Naive thymus-derived CD8-positive, alpha-beta T cell (primary cell): ENCODE measurements around the gene EID2. TPM values are rescaled to one million over a fixed set of nuclear protein-coding genes. Genes with fewer than 3 reads are reported as not detected.
A peak's percentile ranks its signal among the peaks of the same experiment; 100 is the strongest.

Experiments
- ATAC-seq, 2 donors: fragments of 150-1000 bp; cut with Tn5 transposase in 1 of 2; sonication (Bioruptor Pico), chemical (Tn5 transposase) in 1 of 2; 1 replicate in 1 of 2; 2 replicates in 1 of 2; pipeline ENCODE4 v1.10.0; 2021; ENCODE audit warnings: mild to moderate bottlenecking in 2 of 2, moderate library complexity in 2 of 2
- POLR2A ChIA-PET: fragments of 350-600 bp; sonication (Branson Sonifier 250); formaldehyde crosslinking; loops from one replicate; lab custom pipeline; 2021; ENCODE audit warnings: antibody characterized with exemption; lab: Charles Lee
- DNase-seq, 10 donors: peaks; one replicate each; pipeline versions ENCODE4 v3.0.0 to v3.0.0-alpha.2; 2020 to 2022
- H3K27ac Mint-ChIP-seq, 10 donors: one replicate each; pipeline ENCODE4 v1.8.0; 2020 to 2022; ENCODE audit warnings: mild to moderate bottlenecking in 10 of 10, mixed read lengths in 10 of 10, moderate library complexity in 4 of 10, inconsistent platforms in 1 of 10
- H3K27me3 Mint-ChIP-seq, 5 donors: one replicate each; pipeline ENCODE4 v1.8.0; 2021 to 2022; ENCODE audit warnings: mixed read lengths in 5 of 5
- H3K36me3 Mint-ChIP-seq, 3 donors: one replicate each; pipeline ENCODE4 v1.8.0; 2020 to 2022; ENCODE audit warnings: mixed read lengths in 3 of 3, mild to moderate bottlenecking in 2 of 3, inconsistent platforms in 1 of 3
- H3K4me1 Mint-ChIP-seq, 4 donors: one replicate each; pipeline ENCODE4 v1.8.0; 2021 to 2022; ENCODE audit warnings: mixed read lengths in 4 of 4
- H3K4me3 Mint-ChIP-seq, 10 donors: one replicate each; pipeline ENCODE4 v1.8.0; 2020 to 2022; ENCODE audit warnings: mild to moderate bottlenecking in 10 of 10, mixed read lengths in 10 of 10, moderate library complexity in 6 of 10, inconsistent platforms in 1 of 10
- H3K9me3 Mint-ChIP-seq, 9 donors: one replicate each; pipeline ENCODE4 v1.8.0; 2020 to 2022; ENCODE audit warnings: mixed read lengths in 9 of 9, mild to moderate bottlenecking in 3 of 9, inconsistent platforms in 1 of 9, moderate library complexity in 1 of 9
- polyA plus RNA-seq, 3 donors: library from polyadenylated mRNA; unstranded; fragments of 300-500 nt; fragmentation: Illumina TruSeq; gene quantifications; one replicate each; pipeline ENCODE4 v1.2.3, GENCODE V29; 2021
- total RNA-seq, 8 experiments: library from RNA in 2 of 8; stranded (reverse) in 2 of 8; gene quantifications; one replicate each; pipeline ENCODE4 v1.2.3 and lab custom pipeline; 2021 to 2026

Gene EID2
- total and polyA plus RNA-seq, 5 experiments from 2014 or later, result 19.8 to 37.1 (median 21.2) TPM

DNA sequence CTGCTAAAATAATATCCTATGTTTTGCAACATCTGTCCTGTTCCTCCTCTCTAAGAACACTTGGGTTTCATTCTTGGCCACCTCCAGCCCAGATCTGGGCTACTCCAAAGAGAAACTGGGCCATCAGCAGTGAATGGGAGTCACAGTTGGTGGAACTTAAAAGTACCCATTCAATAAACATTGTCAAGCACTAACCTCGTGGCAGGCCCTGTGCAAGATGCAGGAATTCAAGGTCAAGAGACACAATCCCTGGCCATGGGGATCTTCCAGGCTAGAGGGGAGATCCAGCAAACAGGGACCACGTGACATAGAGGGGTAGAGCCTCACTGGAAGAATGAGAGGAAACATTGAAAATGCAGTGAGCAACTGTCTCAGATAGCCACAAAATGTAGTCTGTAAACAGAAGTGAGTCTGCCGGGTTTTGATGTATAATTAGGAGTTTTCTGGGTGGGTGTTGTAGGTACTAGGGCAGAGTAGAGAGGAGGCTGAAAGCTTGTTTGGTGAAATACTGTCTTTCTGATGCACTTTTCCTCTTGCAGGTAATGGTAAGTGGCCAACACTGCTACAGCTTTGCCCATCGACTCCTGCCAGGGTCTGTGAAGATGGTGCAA, 14.8 kb upstream of the EID2 start:
- H3K27me3 Mint-ChIP-seq, result peaks cover 0 to 4% (median 0%) of the 10 kb centered on the region in 5 donors
- ATAC-seq, result no peak
- H3K4me3 Mint-ChIP-seq, result no peak overlapping the region
- peaks cover 15 to 31% (median 24%) of the 10 kb centered on the region in 4 donors for H3K4me1 Mint-ChIP-seq
- H3K27ac Mint-ChIP-seq, result no peak overlapping the region
- POLR2A ChIA-PET, result interaction anchor here (1.1 kb wide), 1 partner anchor 117 kb away, joined by 3 read pairs; no protein-coding TSS in a partner anchor
- H3K36me3 Mint-ChIP-seq, result no peaks in the 10 kb centered on the region
- DNase-seq, result no peak
- H3K9me3 Mint-ChIP-seq, result no peaks in the 10 kb centered on the region

DNA sequence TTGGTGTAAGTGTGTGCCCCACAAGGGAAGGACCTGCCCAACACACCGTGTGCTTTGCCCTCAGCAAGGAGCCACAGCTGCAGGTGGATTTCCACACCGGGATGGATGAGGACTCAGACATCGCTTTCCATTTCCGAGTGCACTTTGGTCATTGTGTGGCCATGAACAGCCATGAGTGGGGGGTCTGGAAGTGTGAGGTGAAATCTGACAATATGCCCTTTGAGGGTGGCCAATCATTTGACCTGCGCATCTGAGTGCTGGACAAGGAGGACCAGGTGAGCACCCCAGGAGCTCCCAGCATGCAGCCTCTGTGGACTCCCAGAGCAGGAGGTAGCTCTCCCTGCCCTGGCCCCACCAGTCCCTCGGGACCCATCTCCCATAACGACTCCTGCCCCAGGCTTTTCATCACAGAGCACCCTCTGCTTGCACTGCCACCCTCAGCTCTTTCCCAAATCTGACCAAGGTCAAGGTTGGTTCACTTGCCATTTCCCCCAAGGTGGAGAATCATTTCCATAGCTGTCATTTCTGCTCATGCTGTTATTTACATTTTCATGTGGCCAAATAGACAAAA, 13.2 kb upstream of the EID2 start:
- no peaks in the 10 kb centered on the region for H3K36me3 Mint-ChIP-seq
- POLR2A ChIA-PET, result interaction anchor here (0.6 kb wide), 1 partner anchor 215 kb away, joined by 3 read pairs; no protein-coding TSS in a partner anchor
- DNase-seq (no peak), ATAC-seq (no peak)
- peaks cover 6 to 19% (median 15%) of the 10 kb centered on the region in 4 donors for H3K4me1 Mint-ChIP-seq
- peak overlapping the region in 1 of 10 donors; percentile 6 for H3K27ac Mint-ChIP-seq
- H3K9me3 Mint-ChIP-seq, result no peaks in the 10 kb centered on the region
- H3K27me3 Mint-ChIP-seq, result peaks cover 0 to 4% (median 0%) of the 10 kb centered on the region in 5 donors
- no peak overlapping the region for H3K4me3 Mint-ChIP-seq

DNA sequence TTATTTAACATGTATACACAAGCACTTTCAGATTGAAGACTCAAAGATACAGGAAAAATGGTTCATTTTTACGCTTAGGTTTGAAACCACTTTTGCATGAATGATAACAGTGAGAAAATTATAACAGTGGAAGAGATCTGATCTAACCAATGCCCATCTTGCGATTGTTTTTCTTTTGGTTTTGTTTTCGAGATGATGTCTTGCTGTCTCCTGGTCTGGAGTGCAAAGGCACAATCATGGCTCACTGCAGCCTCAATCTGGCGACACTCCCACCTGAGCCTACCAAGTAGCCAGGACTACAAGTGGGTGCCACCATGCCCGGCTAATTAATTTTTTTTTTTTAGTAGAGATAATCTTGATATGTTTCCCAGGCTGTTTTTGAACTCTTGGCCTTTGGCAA, 10.2 kb upstream of the EID2 start:
- Mint-ChIP-seq H3K27ac (peak overlapping the region in 1 of 10 donors; percentile 57), H3K9me3 (no peaks in the 10 kb centered on the region), H3K4me3 (no peak overlapping the region), H3K4me1 (peaks cover 14 to 26% (median 19%) of the 10 kb centered on the region in 4 donors), H3K36me3 (no peaks in the 10 kb centered on the region), H3K27me3 (peaks cover 0 to 4% (median 0%) of the 10 kb centered on the region in 5 donors)
- DNase-seq (no peak), ATAC-seq (no peak)
- POLR2A ChIA-PET, result no interaction called here

DNA sequence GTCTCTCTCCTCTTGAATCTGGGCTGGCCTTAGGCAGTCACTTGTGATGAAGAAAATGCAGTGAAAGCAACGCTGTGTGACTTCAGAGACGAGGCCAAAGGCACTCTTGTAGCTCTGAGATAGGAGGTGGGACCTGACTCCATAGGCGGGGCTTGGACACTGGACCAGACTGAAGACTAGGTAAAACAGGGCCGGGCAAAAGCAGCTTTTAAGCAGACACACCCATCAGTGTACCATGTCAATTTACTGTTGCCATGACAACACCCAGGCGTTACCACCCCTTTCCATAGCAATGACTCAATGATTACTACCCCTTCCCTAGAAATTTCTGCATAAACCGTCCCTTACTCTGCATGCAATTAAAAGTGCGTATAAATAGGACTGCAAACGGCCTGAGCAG, 6.6 kb upstream of the EID2 start:
- Mint-ChIP-seq H3K4me3 (peak overlapping the region in 3 of 10 donors; percentile 8 to 34 (median 16)), H3K36me3 (no peaks in the 10 kb centered on the region), H3K27ac (peak overlapping the region in 4 of 10 donors; percentile 36 to 70 (median 52)), H3K4me1 (peaks cover 23 to 51% (median 46%) of the 10 kb centered on the region in 4 donors), H3K27me3 (no peaks in the 10 kb centered on the region), H3K9me3 (no peaks in the 10 kb centered on the region)
- ATAC-seq (no peak), DNase-seq (no peak)
- POLR2A ChIA-PET, result interaction anchor here (3.5 kb wide), 1 partner anchor 111 kb away, joined by 13 read pairs; the partner anchor contains the start of gene RPS16

DNA sequence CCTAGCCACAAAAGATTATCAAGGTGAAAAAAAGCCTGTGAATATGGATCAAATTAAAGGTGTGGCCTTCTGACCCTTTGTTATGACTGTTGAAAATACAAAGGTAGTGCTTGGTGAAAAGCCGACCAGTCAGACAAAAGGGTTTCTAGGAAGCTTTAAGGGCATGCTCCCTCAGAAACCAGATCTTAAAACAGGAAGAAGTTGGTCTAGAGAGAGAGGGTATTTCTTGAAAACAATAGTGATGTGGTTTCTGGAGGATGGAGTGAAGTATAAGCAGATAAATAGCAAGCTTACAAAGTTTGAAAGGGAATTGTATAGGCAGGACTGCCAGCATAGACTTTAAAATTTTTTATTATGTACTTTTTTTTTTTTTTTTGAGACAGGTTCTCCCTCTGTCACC, 5.0 kb upstream of the EID2 start:
- ATAC-seq (peak; percentile 65 to 75), DNase-seq (peak in 3 of 10 donors; percentile 32 to 60 (median 52))
- peaks cover 0 to 2% (median 0%) of the 10 kb centered on the region in 5 donors for H3K27me3 Mint-ChIP-seq
- H3K4me1 Mint-ChIP-seq, result peaks cover 25 to 67% (median 56%) of the 10 kb centered on the region in 4 donors
- no peaks in the 10 kb centered on the region for H3K9me3 Mint-ChIP-seq
- peak overlapping the region; percentile 4 to 67 (median 59) for H3K4me3 Mint-ChIP-seq
- POLR2A ChIA-PET, result interaction anchor here (0.6 to 3.5 kb wide), 9 partner anchors 9 to 899 kb away, joined by 3 to 13 read pairs (median 5); partner anchors contain the start of genes RPS16 and SAMD4B
- H3K27ac Mint-ChIP-seq, result peak overlapping the region in 9 of 10 donors; percentile 75 to 88 (median 82)
- H3K36me3 Mint-ChIP-seq, result no peaks in the 10 kb centered on the region

DNA sequence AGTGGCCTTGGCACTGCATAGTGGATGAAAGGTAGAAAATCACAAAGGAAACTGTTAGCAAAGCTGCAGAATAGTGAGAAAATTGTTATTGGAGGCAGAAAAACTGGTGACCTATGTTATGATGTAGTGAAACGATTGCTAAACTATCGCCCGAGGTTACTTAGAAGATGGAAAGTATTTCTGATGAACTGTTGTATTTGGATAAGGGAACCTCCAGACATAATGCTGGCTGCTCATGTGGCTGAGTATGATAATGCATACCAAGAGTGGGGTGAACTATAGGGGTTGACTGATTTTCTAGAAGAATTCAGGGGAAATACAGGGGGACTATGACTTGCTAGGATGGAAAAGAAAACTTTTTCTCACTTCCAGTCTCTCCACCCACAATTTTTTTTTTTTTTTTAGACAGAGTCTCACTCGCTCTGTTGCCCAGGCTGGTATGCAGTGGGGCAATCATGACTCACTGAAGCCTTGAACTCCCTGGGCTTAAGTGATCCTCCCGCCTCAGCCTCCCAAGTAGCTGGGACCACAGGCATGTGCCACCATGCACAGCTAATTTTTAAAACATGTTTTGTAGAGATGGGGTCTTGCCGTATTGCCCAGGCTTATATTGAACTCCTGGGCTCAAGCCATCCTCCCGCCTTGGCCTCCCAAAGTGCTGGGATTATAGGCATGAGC, 4.4 kb upstream of the EID2 start:
- Mint-ChIP-seq H3K4me3 (peak overlapping the region; percentile 4 to 67 (median 59)), H3K4me1 (peaks cover 25 to 69% (median 57%) of the 10 kb centered on the region in 4 donors), H3K9me3 (no peaks in the 10 kb centered on the region), H3K27me3 (peaks cover 0 to 2% (median 0%) of the 10 kb centered on the region in 5 donors), H3K36me3 (no peaks in the 10 kb centered on the region), H3K27ac (peak overlapping the region in 9 of 10 donors; percentile 75 to 88 (median 82))
- ATAC-seq (peak in 1 of 2 donors; percentile 18), DNase-seq (no peak)
- POLR2A ChIA-PET, result interaction anchor here (0.6 to 3.5 kb wide), 9 partner anchors 8 to 899 kb away, joined by 3 to 13 read pairs (median 5); partner anchors contain the start of genes RPS16 and SAMD4B

DNA sequence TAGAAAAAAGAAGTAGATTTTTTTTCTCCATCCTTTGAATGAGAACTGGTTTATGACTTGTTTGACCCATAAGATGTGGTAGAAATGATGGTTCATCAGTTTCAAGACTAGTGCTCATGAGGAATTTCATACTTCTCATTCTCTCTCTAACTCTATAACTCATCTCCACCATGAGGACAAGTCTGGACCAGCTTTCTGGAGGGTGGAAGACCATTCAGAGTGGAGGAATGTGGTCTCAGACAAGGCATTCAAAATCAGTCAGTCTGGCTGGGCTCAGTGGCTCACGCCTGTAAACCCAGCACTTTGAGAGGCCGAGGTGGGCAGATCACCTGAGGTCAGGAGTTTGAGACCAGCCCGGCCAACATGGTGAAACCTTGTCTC, 3.5 kb upstream of the EID2 start:
- Mint-ChIP-seq H3K4me1 (peaks cover 28 to 78% (median 65%) of the 10 kb centered on the region in 4 donors), H3K4me3 (peak overlapping the region in 2 of 10 donors; percentile 7 to 22), H3K9me3 (no peaks in the 10 kb centered on the region), H3K36me3 (peaks cover 0 to under 1% (median 0%) of the 10 kb centered on the region in 3 donors), H3K27me3 (peaks cover 0 to 2% (median 0%) of the 10 kb centered on the region in 5 donors), H3K27ac (peak overlapping the region in 5 of 10 donors; percentile 9 to 82 (median 56))
- POLR2A ChIA-PET, result interaction anchor here (3.5 kb wide), 1 partner anchor 108 kb away, joined by 13 read pairs; the partner anchor contains the start of gene RPS16
- no peak for DNase-seq
- no peak for ATAC-seq

DNA sequence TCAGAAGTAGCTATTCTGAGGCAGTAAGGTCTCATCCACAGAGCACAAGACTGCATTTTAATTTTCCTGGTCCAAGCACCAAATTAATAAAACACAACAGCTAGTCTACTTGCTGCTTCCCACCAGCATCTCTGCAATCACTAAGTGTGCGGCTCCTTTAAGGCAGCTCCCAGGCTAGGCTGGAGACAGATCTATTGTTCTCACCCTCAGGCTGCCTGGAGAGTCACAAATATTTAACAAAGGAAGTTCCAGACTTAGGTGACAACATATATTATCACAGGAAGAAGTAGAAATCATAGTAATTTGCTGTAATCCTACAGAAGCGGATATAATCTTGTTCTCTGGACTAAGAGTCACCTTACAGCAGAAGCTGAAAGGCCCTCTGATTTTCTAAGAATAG, 2.2 kb upstream of the EID2 start:
- no peak for DNase-seq
- no peak for ATAC-seq
- no peaks in the 10 kb centered on the region for H3K9me3 Mint-ChIP-seq
- POLR2A ChIA-PET, result interaction anchor here (1.1 kb wide), 1 partner anchor 207 kb away, joined by 3 read pairs; the partner anchor contains the start of gene GMFG
- peak overlapping the region in 9 of 10 donors; percentile 22 to 90 (median 75) for H3K27ac Mint-ChIP-seq
- peak overlapping the region in 2 of 10 donors; percentile 1 to 11 for H3K4me3 Mint-ChIP-seq
- peaks cover 0 to 7% (median 0%) of the 10 kb centered on the region in 3 donors for H3K36me3 Mint-ChIP-seq
- H3K27me3 Mint-ChIP-seq, result peaks cover 0 to 2% (median 0%) of the 10 kb centered on the region in 5 donors
- peaks cover 32 to 87% (median 77%) of the 10 kb centered on the region in 4 donors for H3K4me1 Mint-ChIP-seq

DNA sequence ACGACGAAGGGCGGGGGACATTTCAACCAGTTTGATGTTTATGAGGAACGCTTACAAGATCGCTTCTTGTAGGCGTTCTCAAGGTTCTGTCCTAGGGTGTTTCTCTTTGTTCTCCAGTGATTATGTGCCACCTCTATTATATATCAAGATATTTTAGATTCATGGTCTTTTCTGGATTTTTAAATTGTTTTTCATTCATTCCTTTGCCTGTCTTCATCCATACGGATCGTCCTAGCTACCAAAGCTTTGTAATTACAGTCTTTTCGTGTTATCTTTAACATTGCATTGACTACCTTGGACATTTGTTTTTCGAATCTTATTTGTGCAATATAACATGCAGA, 342 bp upstream of the EID2 start:
- Mint-ChIP-seq H3K36me3 (peaks cover 0 to 12% (median 0%) of the 10 kb centered on the region in 3 donors), H3K4me3 (peak overlapping the region; percentile 92 to 98 (median 96)), H3K27ac (peak overlapping the region; percentile 94 to 99 (median 99)), H3K9me3 (no peaks in the 10 kb centered on the region), H3K4me1 (peaks cover 29 to 87% (median 68%) of the 10 kb centered on the region in 4 donors), H3K27me3 (peaks cover 0 to 2% (median 0%) of the 10 kb centered on the region in 5 donors)
- DNase-seq, result no peak
- ATAC-seq, result no peak
- POLR2A ChIA-PET, result interaction anchor here (0.5 to 1.7 kb wide), 2 partner anchors 24 to 105 kb away, joined by 3 to 9 read pairs; partner anchors contain the start of gene RPS16

DNA sequence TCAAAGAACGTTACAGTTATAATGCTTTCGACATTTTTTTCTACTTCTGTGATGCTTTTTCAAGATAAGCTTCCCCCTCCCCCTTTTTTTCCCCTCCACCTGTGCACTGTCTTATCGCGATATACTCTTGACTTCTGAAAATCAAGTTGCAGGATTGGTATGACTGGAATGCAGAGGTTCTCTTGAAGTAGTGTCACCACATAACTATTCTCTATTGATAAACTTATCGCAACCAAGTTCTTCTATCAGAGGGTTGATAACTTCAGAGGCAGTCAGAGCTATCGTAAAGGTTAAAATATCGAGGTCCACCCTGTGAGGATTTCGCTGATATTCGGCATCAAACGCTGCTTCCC, 820 bp downstream of the EID2 start:
- H3K9me3 Mint-ChIP-seq, result no peaks in the 10 kb centered on the region
- POLR2A ChIA-PET, result interaction anchor here (0.9 to 1.7 kb wide), 3 partner anchors 13 to 104 kb away, joined by 3 to 9 read pairs (median 3); partner anchors contain the start of gene RPS16
- H3K36me3 Mint-ChIP-seq, result peaks cover 0 to 12% (median 0%) of the 10 kb centered on the region in 3 donors
- peak in 1 of 10 donors; percentile 10 for DNase-seq
- H3K27ac Mint-ChIP-seq, result peak overlapping the region; percentile 71 to 98 (median 96)
- peak overlapping the region; percentile 85 to 98 (median 93) for H3K4me3 Mint-ChIP-seq
- peaks cover 27 to 77% (median 59%) of the 10 kb centered on the region in 4 donors for H3K4me1 Mint-ChIP-seq
- ATAC-seq, result peak; percentile 1 to 2
- peaks cover 0 to 2% (median 0%) of the 10 kb centered on the region in 5 donors for H3K27me3 Mint-ChIP-seq

DNA sequence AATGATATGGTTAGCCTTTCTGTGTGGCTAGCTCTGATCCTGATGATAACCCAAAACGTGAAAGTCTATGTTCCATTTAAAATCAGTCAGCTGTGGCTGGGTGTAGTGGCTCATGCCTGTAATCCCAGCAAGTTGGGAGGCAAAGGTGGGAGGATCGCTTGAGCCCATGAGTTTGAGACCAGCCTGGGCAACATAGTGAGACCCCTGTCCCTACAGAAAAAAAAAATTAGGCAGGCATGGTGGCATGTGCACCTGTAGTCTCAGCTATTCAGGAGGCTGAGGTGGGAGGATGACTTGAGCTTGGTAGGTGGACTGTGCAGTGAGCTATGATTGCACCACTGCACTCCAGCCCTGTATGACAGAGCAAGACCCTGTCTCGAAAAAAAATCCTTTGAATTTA, 6.2 kb downstream of the EID2 start:
- Mint-ChIP-seq H3K4me3 (no peak overlapping the region), H3K4me1 (peaks cover 16 to 56% (median 38%) of the 10 kb centered on the region in 4 donors), H3K27ac (peak overlapping the region in 1 of 10 donors; percentile 35), H3K9me3 (no peaks in the 10 kb centered on the region), H3K27me3 (no peaks in the 10 kb centered on the region), H3K36me3 (peaks cover 0 to 12% (median 0%) of the 10 kb centered on the region in 3 donors)
- POLR2A ChIA-PET, result interaction anchor here (0.6 to 1.5 kb wide), 6 partner anchors 11 to 192 kb away, joined by 3 to 5 read pairs (median 3); partner anchors contain the start of genes RPS16, SAMD4B and SUPT5H
- DNase-seq, result no peak
- ATAC-seq, result no peak
